PC-9 (cell line): Measurements from ENCODE around the gene IL1RAPL1. TPM values are rescaled to one million over a fixed set of nuclear protein-coding genes. Genes with fewer than 3 reads are reported as not detected.

ENCODE experiments used
- BruUV-seq: library from RNA; stranded (reverse); fragments of 400-500 nt; replicated peaks from 2 replicates; lab custom pipeline; 2021; lab: Mats Ljungman, UMichigan
- CTCF ChIA-PET: fragments of 300-600 bp; sonication (Branson Sonifier 250); formaldehyde crosslinking; loops from one replicate; lab custom pipeline; 2022; ENCODE audit warnings: antibody characterized with exemption; lab: Charles Lee
- POLR2A ChIA-PET: fragments of 300-600 bp; sonication (Branson Sonifier 250); formaldehyde crosslinking; loops from one replicate; lab custom pipeline; 2022; ENCODE audit warnings: antibody characterized with exemption; ENCODE audit not compliant: unreplicated experiment; lab: Charles Lee
- DNase-seq, 2 experiments: peaks; one replicate each; pipeline versions ENCODE4 v3.0.0 to v3.0.0-alpha.2; 2015 to 2022; ENCODE audit warnings: mixed read lengths in 1 of 2
- H2AFZ ChIP-seq: fragments of 200-600 bp; sonication (generic); 2 replicates; pipeline ENCODE4 v1.8.1; 2017; ENCODE audit warnings: antibody characterized with exemption
- H3F3A ChIP-seq: fragments of 200-600 bp; sonication (generic); 2 replicates; pipeline ENCODE4 v1.8.1; 2017; ENCODE audit warnings: antibody characterized with exemption, mild to moderate bottlenecking, low read depth; ENCODE audit not compliant: insufficient read depth
- H3K27ac ChIP-seq: fragments of 200-600 bp; sonication (generic); 2 replicates; pipeline ENCODE4 v1.6.1; 2016; ENCODE audit warnings: mixed run types
- H3K27me3 ChIP-seq: fragments of 200-600 bp; sonication (generic); 2 replicates; pipeline ENCODE4 v1.6.1; 2016; ENCODE audit warnings: low read depth, mixed run types; ENCODE audit not compliant: insufficient read depth
- H3K36me3 ChIP-seq: fragments of 200-600 bp; sonication (generic); 2 replicates; pipeline ENCODE4 v1.6.1; 2016; ENCODE audit warnings: low read depth, mixed run types
- H3K4me1 ChIP-seq: fragments of 200-600 bp; sonication (generic); replicated peaks from 2 replicates; pipeline ENCODE4 v1.6.1; 2016; ENCODE audit warnings: mixed run types; ENCODE audit not compliant: insufficient read depth
- H3K4me2 ChIP-seq: fragments of 200-600 bp; sonication (generic); 2 replicates; pipeline ENCODE4 v1.6.1; 2017; ENCODE audit warnings: mixed run types
- H3K4me3 ChIP-seq: fragments of 200-600 bp; sonication (generic); 2 replicates; pipeline ENCODE4 v1.6.1; 2016; ENCODE audit warnings: mixed run types
- H3K79me2 ChIP-seq: fragments of 200-600 bp; sonication (generic); 2 replicates; pipeline ENCODE4 v1.6.1; 2017; ENCODE audit warnings: low read depth, mixed run types
- H3K9me2 ChIP-seq: fragments of 200-600 bp; sonication (generic); 2 replicates; pipeline ENCODE4 v1.8.1; 2017; ENCODE audit warnings: mild to moderate bottlenecking; ENCODE audit not compliant: insufficient read depth
- H3K9me3 ChIP-seq: fragments of 200-600 bp; sonication (generic); 2 replicates; pipeline ENCODE4 v1.8.1; 2016; ENCODE audit warnings: low read depth; ENCODE audit not compliant: insufficient read depth
- H4K20me1 ChIP-seq: fragments of 200-600 bp; sonication (generic); 2 replicates; pipeline ENCODE4 v1.8.1; 2017; ENCODE audit not compliant: insufficient read depth
- CTCF ChIP-seq: fragments of 200-600 bp; sonication (generic); conservative IDR thresholded peaks from 2 replicates; pipeline ENCODE4 v1.6.1; 2017; ENCODE audit warnings: mixed run types, antibody characterized with exemption, mild to moderate bottlenecking, moderate library complexity
- EZH2 ChIP-seq: fragments of 200-600 bp; sonication (generic); IDR thresholded peaks from 2 replicates; pipeline ENCODE4 v1.8.0; 2017; ENCODE audit warnings: antibody characterized with exemption, low read depth
- intact Hi-C: fragments of 100-400 bp; cut with micrococcal nuclease; formaldehyde crosslinking; loops from one replicate; pipeline ENCODE4 v1.10.0; 2022; ENCODE audit not compliant: unreplicated experiment
- total RNA-seq: library from RNA; stranded (reverse); gene quantifications from 2 replicates; pipeline ENCODE4 v1.2.3, GENCODE V29; 2021

IL1RAPL1 gene
- total RNA-seq, 1 experiment from 2014 or later = 0.26 TPM

DNA sequence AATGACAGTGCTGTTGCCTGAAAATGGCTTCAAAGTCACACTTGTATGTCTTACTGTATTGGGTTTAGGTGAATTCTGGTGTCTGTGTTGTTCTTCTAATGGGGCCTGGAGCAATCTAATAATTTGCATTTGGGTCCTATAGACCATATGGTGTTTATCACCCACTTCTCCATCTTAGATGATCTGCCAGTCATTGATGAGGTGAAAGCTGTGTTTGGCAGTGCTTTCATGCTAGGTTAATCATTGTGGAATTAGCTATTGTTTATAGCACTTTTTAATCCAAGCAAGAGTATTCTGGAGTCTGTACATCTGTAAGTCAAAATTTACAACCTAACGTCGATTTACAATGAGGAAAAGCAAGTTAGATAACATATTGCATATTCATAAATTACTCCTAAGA, 1055.9 kb downstream of the IL1RAPL1 start:
- Histone ChIP-seq H4K20me1 (no peaks in the 10 kb centered on the region), H3F3A (no peaks in the 10 kb centered on the region), H3K4me3 (no peak overlapping the region), H3K27me3 (no peaks in the 10 kb centered on the region), H3K27ac (no peak overlapping the region), H3K79me2 (no peaks in the 10 kb centered on the region), H3K9me3 (no peaks in the 10 kb centered on the region), H3K9me2 (no peaks in the 10 kb centered on the region), H3K4me1 (no peaks in the 10 kb centered on the region), H3K4me2 (no peak overlapping the region), H2AFZ (no peak overlapping the region), H3K36me3 (no peaks in the 10 kb centered on the region)
- DNase-seq = no peak
- BruUV-seq = no TSS peak
- intact Hi-C loops = no loop called here
- TF ChIP-seq CTCF (no peak), EZH2 (no peak)
- ChIA-PET CTCF (no interaction called here), POLR2A (no interaction called here)

GRCh38 chrX:29648161-29648560, 1060.9 kb downstream of the IL1RAPL1 start:
- H3F3A ChIP-seq = no peaks in the 10 kb centered on the region
- H3K27me3 ChIP-seq = no peaks in the 10 kb centered on the region
- ChIA-PET POLR2A (no interaction called here), CTCF (no interaction called here)
- no peak overlapping the region for H3K4me2 ChIP-seq
- no peaks in the 10 kb centered on the region for H4K20me1 ChIP-seq
- no peaks in the 10 kb centered on the region for H3K36me3 ChIP-seq
- no peaks in the 10 kb centered on the region for H3K79me2 ChIP-seq
- TF ChIP-seq EZH2 = no peak
- TF ChIP-seq CTCF = no peak
- no peaks in the 10 kb centered on the region for H3K9me2 ChIP-seq
- BruUV-seq = no TSS peak
- no peak overlapping the region for H2AFZ ChIP-seq
- H3K9me3 ChIP-seq = no peaks in the 10 kb centered on the region
- H3K4me1 ChIP-seq = no peaks in the 10 kb centered on the region
- DNase-seq = no peak
- H3K4me3 ChIP-seq = no peak overlapping the region
- intact Hi-C loops = no loop called here
- H3K27ac ChIP-seq = no peak overlapping the region

- Histone ChIP-seq H3F3A (no peaks in the 10 kb centered on the region), H3K36me3 (no peaks in the 10 kb centered on the region), H3K4me3 (no peak overlapping the region), H3K27me3 (no peaks in the 10 kb centered on the region), H3K4me1 (no peaks in the 10 kb centered on the region), H3K9me2 (no peaks in the 10 kb centered on the region), H4K20me1 (no peaks in the 10 kb centered on the region), H2AFZ (no peak overlapping the region), H3K27ac (no peak overlapping the region), H3K9me3 (no peaks in the 10 kb centered on the region), H3K79me2 (no peaks in the 10 kb centered on the region), H3K4me2 (no peak overlapping the region)
- POLR2A ChIA-PET = no interaction called here
- BruUV-seq = no TSS peak
- intact Hi-C loops = loop anchor here (10.0 kb wide), 1 partner anchor 118 kb away; no protein-coding TSS in a partner anchor
- TF ChIP-seq EZH2 (no peak), CTCF (no peak)
- CTCF ChIA-PET = no interaction called here
- peak in 1 of 2 experiments; percentile 9 for DNase-seq
Measured at GRCh38 chrX:29652484-29652883, 1065.2 kb downstream of the IL1RAPL1 start.
